K562 (cell line): Measurements from ENCODE around the gene CEP350. TPM values are rescaled to one million over a fixed set of nuclear protein-coding genes. Genes with fewer than 3 reads are reported as not detected.
A peak's percentile ranks its signal among the peaks of the same experiment; 100 is the strongest.

Source experiments
- BRF1 ChIP-seq: IDR thresholded peaks from 3 replicates; pipeline ENCODE4 v1.6.1; 2011; ENCODE audit warnings: borderline replicate concordance, mild to moderate bottlenecking; ENCODE audit not compliant: insufficient read length; ENCODE audit errors: extremely low read depth
- GTF2E2 ChIP-seq: fragments of 200-800 bp; sonication (Bioruptor generic); IDR thresholded peaks from 2 replicates; pipeline ENCODE4 v1.6.1; 2016; ENCODE audit warnings: missing genetic modification characterization, missing compliant biosample characterization
- GTF2F1 ChIP-seq: IDR thresholded peaks from 2 replicates; pipeline ENCODE4 v1.6.1; 2011; ENCODE audit warnings: low read depth, low read length, improper control_type of control experiment
- HDAC3 ChIP-seq: fragments of 450-650 bp; IDR thresholded peaks from 2 replicates; pipeline ENCODE4 v1.6.1; 2018; ENCODE audit warnings: borderline replicate concordance, mild to moderate bottlenecking, moderate library complexity; ENCODE audit not compliant: partially characterized antibody
- LCOR ChIP-seq: sonication (generic); formaldehyde crosslinking; IDR thresholded peaks from 2 replicates; pipeline ENCODE4 v1.8.0; 2022; ENCODE audit warnings: mild to moderate bottlenecking, missing genetic modification reagents
- LEF1 ChIP-seq: fragments of 450-650 bp; IDR thresholded peaks from 2 replicates; pipeline ENCODE4 v1.6.1; 2016; ENCODE audit warnings: mild to moderate bottlenecking
- MYC ChIP-seq, 2 experiments: fragments of 250-450 bp in 1 of 2; sonication (Bioruptor Pico) in 1 of 2; IDR thresholded peaks; 2 replicates each; pipeline versions ENCODE4 v1.5.1 to v1.6.1; 2012 to 2021; ENCODE audit warnings: low read depth in 2 of 2, borderline replicate concordance in 1 of 2, improper control_type of control experiment in 1 of 2, low read length in 1 of 2, mild to moderate bottlenecking in 1 of 2, moderate library complexity in 1 of 2
- POLR2B ChIP-seq: fragments of 450-650 bp; IDR thresholded peaks from 2 replicates; pipeline ENCODE4 v1.6.1; 2018; ENCODE audit warnings: low read depth; ENCODE audit not compliant: partially characterized antibody
- ZNF124 ChIP-seq: sonication (generic); formaldehyde crosslinking; IDR thresholded peaks from 2 replicates; pipeline ENCODE4 v1.8.1; 2022; ENCODE audit warnings: missing genetic modification reagents
- ZNF23 ChIP-seq: fragments of 250-450 bp; sonication (Bioruptor Pico); IDR thresholded peaks from 2 replicates; pipeline ENCODE4 v1.4.0; 2020; ENCODE audit warnings: mild to moderate bottlenecking
- ZNF507 ChIP-seq: conservative IDR thresholded peaks from 2 replicates; pipeline ENCODE4 v1.6.1; 2017; ENCODE audit warnings: missing genetic modification characterization, missing compliant biosample characterization
- ZNF57 ChIP-seq: fragments of 450-650 bp; formaldehyde crosslinking; IDR thresholded peaks from 2 replicates; pipeline ENCODE4 v1.4.0; 2020; ENCODE audit warnings: mild to moderate bottlenecking, moderate library complexity
- polyA plus RNA-seq, 8 experiments: library from polyadenylated mRNA; depleted of rRNA in 4 of 8; stranded (reverse) in 5 of 8; unstranded in 3 of 8; fragments of >200 nt; fragmentation: Nextera tagmentation in 2 of 8; fragmentation: Illumina TruSeq in 1 of 8; extraction: Ambion mirVana in 2 of 8; extraction: Trizol in 1 of 8; gene quantifications; 2 replicates each; pipeline versions ENCODE4 v1.2.1 to v1.2.3, GENCODE V29; 2011 to 2014; ENCODE audit warnings: inconsistent platforms in 1 of 8, missing spikeins in 1 of 8
- total RNA-seq, 7 experiments: library from RNA; depleted of rRNA in 6 of 7; stranded (reverse); fragments of >200 nt in 6 of 7; fragmentation: Illumina TruSeq in 2 of 7; extraction: Trizol in 2 of 7; gene quantifications; 2 replicates each; pipeline versions ENCODE4 v1.2.1 to v1.2.3, GENCODE V29; 2011 to 2021; ENCODE audit warnings: low replicate concordance in 1 of 7
- TF ChIP-seq, protein P1 (sequence below): fragments of 250-450 bp; sonication (Bioruptor Pico); IDR thresholded peaks from 2 replicates; pipeline ENCODE4 v1.4.0; 2020; ENCODE audit warnings: mild to moderate bottlenecking, moderate library complexity
- TF ChIP-seq, protein P2 (sequence below): sonication (generic); formaldehyde crosslinking; IDR thresholded peaks from 2 replicates; pipeline ENCODE4 v1.8.1; 2023; ENCODE audit warnings: mild to moderate bottlenecking, missing genetic modification reagents, moderate library complexity
- TF ChIP-seq, protein P3 (sequence below), 2 experiments: IDR thresholded peaks; 2 replicates each; pipeline ENCODE4 v1.6.1; 2012; ENCODE audit warnings: improper control_type of control experiment in 2 of 2, low read depth in 2 of 2, low read length in 2 of 2, borderline replicate concordance in 1 of 2
- TF ChIP-seq, protein P4 (sequence below): fragments of 250-450 bp; sonication (Bioruptor Pico); IDR thresholded peaks from 2 replicates; pipeline ENCODE4 v1.5.0; 2021
- TF ChIP-seq, protein P5 (sequence below): fragments of 450-650 bp; IDR thresholded peaks from 2 replicates; pipeline ENCODE4 v1.6.1; 2016; ENCODE audit warnings: borderline replicate concordance

Gene CEP350
- total and polyA plus RNA-seq, 9 of the 15 experiments (the other 6 are each of a cell fraction or from before 2014, with no cell fraction given): 8.3 to 64.3 (median 28.0) TPM

DNA sequence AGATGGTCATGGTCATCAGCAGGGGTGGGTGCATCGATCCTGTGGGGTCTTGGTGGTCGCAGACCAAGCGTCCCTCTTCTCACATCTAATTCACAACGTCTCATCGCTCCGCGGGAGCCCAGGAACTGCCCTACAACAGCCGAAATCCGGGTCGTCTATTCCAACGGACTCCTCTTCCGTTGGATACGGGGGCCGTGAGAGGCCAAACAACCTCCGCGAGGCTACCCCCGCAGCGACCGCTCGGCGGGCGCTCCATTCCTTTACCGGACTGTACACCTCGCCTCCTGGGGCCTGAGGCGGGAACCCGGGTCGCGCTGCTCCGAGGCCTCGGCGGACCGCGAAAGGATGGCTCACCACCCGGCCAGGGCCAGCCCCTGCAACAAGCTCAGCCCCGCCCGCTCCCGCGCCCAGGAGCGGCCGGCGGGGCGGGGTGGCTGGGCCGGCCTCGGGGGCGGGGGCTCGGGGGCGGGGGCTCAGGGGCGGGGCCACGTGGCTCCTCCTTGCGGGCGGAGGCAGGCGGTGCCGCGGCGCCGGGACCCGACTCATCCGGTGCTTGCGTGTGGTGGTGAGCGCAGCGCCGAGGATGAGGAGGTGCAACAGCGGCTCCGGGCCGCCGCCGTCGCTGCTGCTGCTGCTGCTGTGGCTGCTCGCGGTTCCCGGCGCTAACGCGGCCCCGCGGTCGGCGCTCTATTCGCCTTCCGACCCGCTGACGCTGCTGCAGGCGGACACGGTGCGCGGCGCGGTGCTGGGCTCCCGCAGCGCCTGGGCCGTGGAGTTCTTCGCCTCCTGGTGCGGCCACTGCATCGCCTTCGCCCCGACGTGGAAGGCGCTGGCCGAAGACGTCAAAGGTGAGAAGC is 199.9 kb downstream of the CEP350 start, which contains the start of gene QSOX1 (continued):
- TF ChIP-seq, protein P1, sequence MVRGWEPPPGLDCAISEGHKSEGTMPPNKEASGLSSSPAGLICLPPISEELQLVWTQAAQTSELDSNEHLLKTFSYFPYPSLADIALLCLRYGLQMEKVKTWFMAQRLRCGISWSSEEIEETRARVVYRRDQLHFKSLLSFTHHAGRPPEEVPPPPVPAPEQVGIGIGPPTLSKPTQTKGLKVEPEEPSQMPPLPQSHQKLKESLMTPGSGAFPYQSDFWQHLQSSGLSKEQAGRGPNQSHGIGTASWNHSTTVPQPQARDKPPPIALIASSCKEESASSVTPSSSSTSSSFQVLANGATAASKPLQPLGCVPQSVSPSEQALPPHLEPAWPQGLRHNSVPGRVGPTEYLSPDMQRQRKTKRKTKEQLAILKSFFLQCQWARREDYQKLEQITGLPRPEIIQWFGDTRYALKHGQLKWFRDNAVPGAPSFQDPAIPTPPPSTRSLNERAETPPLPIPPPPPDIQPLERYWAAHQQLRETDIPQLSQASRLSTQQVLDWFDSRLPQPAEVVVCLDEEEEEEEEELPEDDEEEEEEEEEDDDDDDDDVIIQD (CRISPR knock-in tag): no peak
- TF ChIP-seq ZNF23 (no peak), BRF1 (no peak), GTF2E2 (tag) (peak; percentile 58; the same call in 1 of the 2 replicates), ZNF57 (no peak), ZNF124 (CRISPR knock-in tag) (no peak), HDAC3 (no peak), LEF1 (no peak), MYC (IDR thresholded peaks at IDR 0.05; ENCODE audit: low read depth, low read length) (peak; percentile 63), MYC (CRISPR knock-in tag; IDR thresholded peaks at IDR 0.05; ENCODE audit: borderline replicate concordance, low read depth) (no peak), GTF2F1 (no peak), ZNF507 (tag) (no peak), POLR2B (peak; percentile 78), LCOR (peak; percentile 31; the same call in 1 of the 2 replicates)
- TF ChIP-seq, protein P2, sequence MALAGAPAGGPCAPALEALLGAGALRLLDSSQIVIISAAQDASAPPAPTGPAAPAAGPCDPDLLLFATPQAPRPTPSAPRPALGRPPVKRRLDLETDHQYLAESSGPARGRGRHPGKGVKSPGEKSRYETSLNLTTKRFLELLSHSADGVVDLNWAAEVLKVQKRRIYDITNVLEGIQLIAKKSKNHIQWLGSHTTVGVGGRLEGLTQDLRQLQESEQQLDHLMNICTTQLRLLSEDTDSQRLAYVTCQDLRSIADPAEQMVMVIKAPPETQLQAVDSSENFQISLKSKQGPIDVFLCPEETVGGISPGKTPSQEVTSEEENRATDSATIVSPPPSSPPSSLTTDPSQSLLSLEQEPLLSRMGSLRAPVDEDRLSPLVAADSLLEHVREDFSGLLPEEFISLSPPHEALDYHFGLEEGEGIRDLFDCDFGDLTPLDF (CRISPR knock-in tag): 0 out of 2 replicates have a peak, but pooled peaks have one; percentile 74
- TF ChIP-seq, protein P3, sequence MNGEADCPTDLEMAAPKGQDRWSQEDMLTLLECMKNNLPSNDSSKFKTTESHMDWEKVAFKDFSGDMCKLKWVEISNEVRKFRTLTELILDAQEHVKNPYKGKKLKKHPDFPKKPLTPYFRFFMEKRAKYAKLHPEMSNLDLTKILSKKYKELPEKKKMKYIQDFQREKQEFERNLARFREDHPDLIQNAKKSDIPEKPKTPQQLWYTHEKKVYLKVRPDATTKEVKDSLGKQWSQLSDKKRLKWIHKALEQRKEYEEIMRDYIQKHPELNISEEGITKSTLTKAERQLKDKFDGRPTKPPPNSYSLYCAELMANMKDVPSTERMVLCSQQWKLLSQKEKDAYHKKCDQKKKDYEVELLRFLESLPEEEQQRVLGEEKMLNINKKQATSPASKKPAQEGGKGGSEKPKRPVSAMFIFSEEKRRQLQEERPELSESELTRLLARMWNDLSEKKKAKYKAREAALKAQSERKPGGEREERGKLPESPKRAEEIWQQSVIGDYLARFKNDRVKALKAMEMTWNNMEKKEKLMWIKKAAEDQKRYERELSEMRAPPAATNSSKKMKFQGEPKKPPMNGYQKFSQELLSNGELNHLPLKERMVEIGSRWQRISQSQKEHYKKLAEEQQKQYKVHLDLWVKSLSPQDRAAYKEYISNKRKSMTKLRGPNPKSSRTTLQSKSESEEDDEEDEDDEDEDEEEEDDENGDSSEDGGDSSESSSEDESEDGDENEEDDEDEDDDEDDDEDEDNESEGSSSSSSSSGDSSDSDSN (IDR thresholded peaks at IDR 0.05; ENCODE audit: borderline replicate concordance in 1 of 2, low read depth in 2 of 2, low read length in 2 of 2): peak; percentile 88 to 94; a peak in 3 of 4 replicates
- TF ChIP-seq, protein P4, sequence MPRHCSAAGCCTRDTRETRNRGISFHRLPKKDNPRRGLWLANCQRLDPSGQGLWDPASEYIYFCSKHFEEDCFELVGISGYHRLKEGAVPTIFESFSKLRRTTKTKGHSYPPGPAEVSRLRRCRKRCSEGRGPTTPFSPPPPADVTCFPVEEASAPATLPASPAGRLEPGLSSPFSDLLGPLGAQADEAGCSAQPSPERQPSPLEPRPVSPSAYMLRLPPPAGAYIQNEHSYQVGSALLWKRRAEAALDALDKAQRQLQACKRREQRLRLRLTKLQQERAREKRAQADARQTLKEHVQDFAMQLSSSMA: 0 out of 2 replicates have a peak, but pooled peaks have one; percentile 14
- TF ChIP-seq, protein P5, sequence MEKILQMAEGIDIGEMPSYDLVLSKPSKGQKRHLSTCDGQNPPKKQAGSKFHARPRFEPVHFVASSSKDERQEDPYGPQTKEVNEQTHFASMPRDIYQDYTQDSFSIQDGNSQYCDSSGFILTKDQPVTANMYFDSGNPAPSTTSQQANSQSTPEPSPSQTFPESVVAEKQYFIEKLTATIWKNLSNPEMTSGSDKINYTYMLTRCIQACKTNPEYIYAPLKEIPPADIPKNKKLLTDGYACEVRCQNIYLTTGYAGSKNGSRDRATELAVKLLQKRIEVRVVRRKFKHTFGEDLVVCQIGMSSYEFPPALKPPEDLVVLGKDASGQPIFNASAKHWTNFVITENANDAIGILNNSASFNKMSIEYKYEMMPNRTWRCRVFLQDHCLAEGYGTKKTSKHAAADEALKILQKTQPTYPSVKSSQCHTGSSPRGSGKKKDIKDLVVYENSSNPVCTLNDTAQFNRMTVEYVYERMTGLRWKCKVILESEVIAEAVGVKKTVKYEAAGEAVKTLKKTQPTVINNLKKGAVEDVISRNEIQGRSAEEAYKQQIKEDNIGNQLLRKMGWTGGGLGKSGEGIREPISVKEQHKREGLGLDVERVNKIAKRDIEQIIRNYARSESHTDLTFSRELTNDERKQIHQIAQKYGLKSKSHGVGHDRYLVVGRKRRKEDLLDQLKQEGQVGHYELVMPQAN: 0 out of 2 replicates have a peak, but pooled peaks have one; percentile 53
